HCT116 (cell line): Measurements from ENCODE around the gene ANKRD10. TPM values are rescaled to one million over a fixed set of nuclear protein-coding genes. Genes with fewer than 3 reads are reported as not detected.

ENCODE experiments used
- ATAC-seq: fragments of 200-7000 bp; cut with Tn5 transposase; 2 replicates; pipeline ENCODE4 v1.9.1; 2020; ENCODE audit warnings: mild to moderate bottlenecking, moderate library complexity
- BruUV-seq: library from RNA; stranded (reverse); fragments of 400-500 nt; replicated peaks from 2 replicates; lab custom pipeline; 2021; lab: Mats Ljungman, UMichigan
- CTCF ChIA-PET: fragments of 300-600 bp; sonication (Branson Sonifier 250); formaldehyde crosslinking; loops from one replicate; lab custom pipeline; 2021; ENCODE audit warnings: antibody characterized with exemption; lab: Charles Lee
- POLR2A ChIA-PET: fragments of 300-600, 350-600 bp; sonication (Branson Sonifier 250); formaldehyde crosslinking; loops from one replicate; lab custom pipeline; 2021; ENCODE audit warnings: antibody characterized with exemption; lab: Charles Lee
- RAD21 ChIA-PET, 2 experiments: fragments of 300-600 bp; sonication (Branson Sonifier 250); formaldehyde crosslinking; loops; one replicate each; lab custom pipeline; 2023; ENCODE audit warnings: low total read pairs in 2 of 2; ENCODE audit not compliant: uncharacterized antibody in 2 of 2, unreplicated experiment in 2 of 2, low non-redundant PET in 1 of 2; lab: Charles Lee
- DNase-seq: peaks from one replicate; pipeline ENCODE4 v3.0.0-alpha.2; 2010; ENCODE audit warnings: low read depth, low spot score
- H2AFZ ChIP-seq: fragments of 200-600 bp; shearing (Covaris generic), sonication (generic); 2 replicates; pipeline ENCODE4 v1.6.1; 2017; ENCODE audit warnings: low read depth, mixed run types, mixed read lengths, antibody characterized with exemption, low read length; ENCODE audit not compliant: poor library complexity, severe bottlenecking
- H3K27ac ChIP-seq: 2 replicates; pipeline ENCODE4 v1.5.1; 2012; ENCODE audit warnings: low read depth, low read length
- H3K27me3 ChIP-seq: fragments of 200-600 bp; sonication (generic); 2 replicates; pipeline ENCODE4 v1.6.1; 2016; ENCODE audit warnings: mixed run types, low read length, mixed read lengths; ENCODE audit not compliant: insufficient read depth
- H3K36me3 ChIP-seq, 2 experiments: fragments of 200-500 bp in 1 of 2; fragments of 200-600 bp in 1 of 2; sonication (Bioruptor generic) in 1 of 2; sonication (generic) in 1 of 2; 2 replicates each; pipeline versions ENCODE4 v1.5.1 to v1.6.1; 2014 to 2016; ENCODE audit warnings: low read length in 2 of 2, inconsistent platforms in 1 of 2, mixed read lengths in 1 of 2, mixed run types in 1 of 2; ENCODE audit not compliant: insufficient read depth in 2 of 2, control insufficient read depth in 1 of 2
- H3K4me1 ChIP-seq, 2 experiments: fragments of 200-600 bp in 1 of 2; sonication (generic) in 1 of 2; 2 replicates each; pipeline versions ENCODE4 v1.5.1 to v1.6.1; 2012 to 2017; ENCODE audit warnings: low read length in 2 of 2, inconsistent platforms in 1 of 2, mild to moderate bottlenecking in 1 of 2, mixed read lengths in 1 of 2, mixed run types in 1 of 2, moderate library complexity in 1 of 2; ENCODE audit not compliant: insufficient read depth in 2 of 2, control insufficient read depth in 1 of 2
- H3K4me2 ChIP-seq: fragments of 200-600 bp; sonication (generic); 2 replicates; pipeline ENCODE4 v1.6.1; 2017; ENCODE audit warnings: mixed run types, low read length, mixed read lengths
- H3K4me3 ChIP-seq, 2 experiments: fragments of 200-600 bp in 1 of 2; sonication (generic) in 1 of 2; replicated peaks in 1 of 2; 2 replicates each; pipeline ENCODE4 v1.5.1; 2011 to 2016; ENCODE audit warnings: low read length in 2 of 2, control low read depth in 1 of 2, low read depth in 1 of 2, mild to moderate bottlenecking in 1 of 2, mixed read lengths in 1 of 2, mixed run types in 1 of 2
- H3K79me2 ChIP-seq: fragments of 200-600 bp; sonication (generic); 2 replicates; pipeline ENCODE4 v1.6.1; 2017; ENCODE audit warnings: mild to moderate bottlenecking, mixed run types, low read length, moderate library complexity, mixed read lengths; ENCODE audit not compliant: insufficient read depth
- H3K9ac ChIP-seq: fragments of 200-600 bp; sonication (generic); 2 replicates; pipeline ENCODE4 v1.6.1; 2016; ENCODE audit warnings: low read length, mixed read lengths
- H3K9me2 ChIP-seq: fragments of 200-600 bp; sonication (generic), shearing (Covaris generic); 2 replicates; pipeline ENCODE4 v1.6.1; 2017; ENCODE audit warnings: mixed run types, mild to moderate bottlenecking, moderate library complexity; ENCODE audit not compliant: insufficient read depth
- H3K9me3 ChIP-seq, 2 experiments: fragments of 200-500 bp in 1 of 2; fragments of 200-600 bp in 1 of 2; sonication (Bioruptor generic) in 1 of 2; sonication (generic) in 1 of 2; 2 replicates each; pipeline ENCODE4 v1.6.1; 2014 to 2017; ENCODE audit warnings: low read length in 2 of 2, mixed read lengths in 2 of 2, inconsistent platforms in 1 of 2, low read depth in 1 of 2, mild to moderate bottlenecking in 1 of 2, mixed run types in 1 of 2, moderate library complexity in 1 of 2; ENCODE audit not compliant: control insufficient read depth in 1 of 2, insufficient read depth in 1 of 2
- H4K20me1 ChIP-seq: fragments of 200-600 bp; sonication (generic), shearing (Covaris generic); 2 replicates; pipeline ENCODE4 v1.6.1; 2017; ENCODE audit warnings: mixed run types, mild to moderate bottlenecking, moderate library complexity; ENCODE audit not compliant: insufficient read depth
- CEBPB ChIP-seq: IDR thresholded peaks from 2 replicates; pipeline ENCODE4 v1.6.1; 2012; ENCODE audit warnings: low read depth
- CTCF ChIP-seq, 3 experiments: fragments of 200-600 bp in 1 of 3; sonication (generic) in 1 of 3; IDR thresholded peaks in 2 of 3; conservative IDR thresholded peaks in 1 of 3; 2 replicates each; pipeline ENCODE4 v1.5.1; 2012 to 2017; ENCODE audit warnings: low read depth in 2 of 3, low read length in 2 of 3, antibody characterized with exemption in 1 of 3, borderline replicate concordance in 1 of 3, control low read depth in 1 of 3, mild to moderate bottlenecking in 1 of 3, mixed read lengths in 1 of 3, mixed run types in 1 of 3, moderate library complexity in 1 of 3; ENCODE audit not compliant: insufficient read depth in 1 of 3
- ELF1 ChIP-seq: IDR thresholded peaks from 2 replicates; pipeline ENCODE4 v1.6.1; 2012; ENCODE audit warnings: low read depth, borderline replicate concordance
- JUND ChIP-seq: IDR thresholded peaks from 2 replicates; pipeline ENCODE4 v1.6.1; 2012
- POLR2A ChIP-seq: IDR thresholded peaks from 2 replicates; pipeline ENCODE4 v1.7.0; 2011; ENCODE audit warnings: borderline replicate concordance; ENCODE audit not compliant: insufficient read depth, insufficient read length; ENCODE audit errors: extremely low read depth
- POLR2AphosphoS5 ChIP-seq: IDR thresholded peaks from 2 replicates; pipeline ENCODE4 v1.6.1; 2011; ENCODE audit warnings: mild to moderate bottlenecking, low read depth, low read length, moderate library complexity
- RAD21 ChIP-seq: IDR thresholded peaks from 2 replicates; pipeline ENCODE4 v1.6.1; 2012; ENCODE audit warnings: low read depth, mild to moderate bottlenecking
- REST ChIP-seq: IDR thresholded peaks from 2 replicates; pipeline ENCODE4 v1.6.1; 2012; ENCODE audit warnings: low read depth
- YY1 ChIP-seq: IDR thresholded peaks from 2 replicates; pipeline ENCODE4 v1.6.1; 2011; ENCODE audit warnings: low read length, low read depth, moderate library complexity, mild to moderate bottlenecking; ENCODE audit not compliant: insufficient replicate concordance; ENCODE audit errors: extremely low read depth
- ZBTB33 ChIP-seq: IDR thresholded peaks from 2 replicates; pipeline ENCODE4 v1.6.1; 2011; ENCODE audit warnings: mild to moderate bottlenecking, low read length, moderate library complexity; ENCODE audit not compliant: insufficient replicate concordance; ENCODE audit errors: extremely low read depth
- ZNF274 ChIP-seq: fragments of 200-500 bp; sonication (Bioruptor generic); IDR thresholded peaks from 2 replicates; pipeline ENCODE4 v1.6.1; 2014; ENCODE audit warnings: mild to moderate bottlenecking, low read depth, low read length, inconsistent platforms
- intact Hi-C: fragments of 100-400 bp; cut with micrococcal nuclease; formaldehyde crosslinking; loops from 2 replicates; pipeline ENCODE4 v1.10.0; 2022
- total RNA-seq: library from RNA; stranded (reverse); gene quantifications from one replicate; pipeline ENCODE4 v1.2.1, GENCODE V29; 2021; ENCODE audit not compliant: unreplicated experiment

ANKRD10 gene
- total RNA-seq, 1 experiment from 2014 or later: 173 TPM

GRCh38 chr13:110950356-110950755, 35.5 kb upstream of the ANKRD10 start:
- peaks cover 12 to 88% of the 10 kb centered on the region in 2 experiments for H3K4me1 ChIP-seq
- H3K27me3 ChIP-seq: no peaks in the 10 kb centered on the region
- intact Hi-C loops: no loop called here
- no peaks in the 10 kb centered on the region; the same call in 1 of the 2 replicates for H3K79me2 ChIP-seq
- CTCF ChIA-PET: no interaction called here
- H3K9ac ChIP-seq: no peak overlapping the region
- no peak for TF ChIP-seq RAD21
- TF ChIP-seq JUND: no peak
- no peak for TF ChIP-seq CEBPB
- no peak for TF ChIP-seq ZBTB33
- TF ChIP-seq POLR2A: no peak
- no peak for TF ChIP-seq ELF1
- no peak for TF ChIP-seq CTCF (IDR thresholded peaks at IDR 0.05 in 2 of 3, conservative IDR thresholded peaks at IDR 0.05 in 1 of 3; ENCODE audit: borderline replicate concordance in 1 of 3, insufficient read depth in 1 of 3, low read depth in 2 of 3, low read length in 2 of 3)
- no peak for TF ChIP-seq ZNF274
- TF ChIP-seq YY1: no peak
- no peak for TF ChIP-seq REST
- TF ChIP-seq POLR2AphosphoS5: no peak
- no peaks in the 10 kb centered on the region for H3K9me2 ChIP-seq
- H3K4me2 ChIP-seq: no peak overlapping the region
- no peaks in the 10 kb centered on the region for H3K36me3 ChIP-seq
- POLR2A ChIA-PET: no interaction called here
- ATAC-seq (no peak), DNase-seq (no peak)
- H3K27ac ChIP-seq: no peak overlapping the region
- no peak overlapping the region for H3K4me3 ChIP-seq
- H2AFZ ChIP-seq: no peak overlapping the region
- no peaks in the 10 kb centered on the region for H3K9me3 ChIP-seq
- no TSS peak for BruUV-seq
- no peaks in the 10 kb centered on the region for H4K20me1 ChIP-seq
- RAD21 ChIA-PET: no interaction called here
